Measurements from ENCODE around the gene USP22.

The USP22 gene

GRCh38 chr17:21001111-21001812 is 41.5 kb downstream of the USP22 start:
- DNase-seq (ENCODE audit: low read depth in 2 of 2): no peak

- no peak for DNase-seq (ENCODE audit: low read depth in 2 of 2)
Measured at GRCh38 chr17:20999841-21000532, 42.8 kb downstream of the USP22 start.

GRCh38 chr17:20999044-20999573 is 43.7 kb downstream of the USP22 start:
- DNase-seq (ENCODE audit: low read depth in 2 of 2): no peak

- no peak for DNase-seq (ENCODE audit: low read depth in 2 of 2)
Measured at GRCh38 chr17:20998571-20999043, 44.2 kb downstream of the USP22 start.

- DNase-seq (ENCODE audit: low read depth in 2 of 2): no peak
Measured at GRCh38 chr17:20997711-20998570, 44.9 kb downstream of the USP22 start.

GRCh38 chr17:20996724-20997615 is 45.8 kb downstream of the USP22 start:
- DNase-seq (ENCODE audit: low read depth in 2 of 2): no peak

- DNase-seq (ENCODE audit: low read depth in 2 of 2): no peak
Measured at GRCh38 chr17:20995873-20996723, 46.7 kb downstream of the USP22 start.

- DNase-seq (ENCODE audit: low read depth in 2 of 2): no peak
Measured at GRCh38 chr17:20995164-20995872, 47.5 kb downstream of the USP22 start.

GRCh38 chr17:20994779-20995149 is 48.0 kb downstream of the USP22 start:
- DNase-seq (ENCODE audit: low read depth in 2 of 2): no peak

- DNase-seq (ENCODE audit: low read depth in 2 of 2): no peak
Measured at GRCh38 chr17:20993863-20994778, 48.7 kb downstream of the USP22 start.

- peak; percentile 40 to 54 for DNase-seq (ENCODE audit: low read depth in 2 of 2)
Measured at GRCh38 chr17:20992987-20993862, 49.6 kb downstream of the USP22 start.

- DNase-seq (ENCODE audit: low read depth in 2 of 2): no peak
Measured at GRCh38 chr17:20992416-20992815, 50.4 kb downstream of the USP22 start.

- no peak for DNase-seq (ENCODE audit: low read depth in 2 of 2)
Measured at GRCh38 chr17:20991276-20992037, 51.4 kb downstream of the USP22 start.

- no peak for DNase-seq (ENCODE audit: low read depth in 2 of 2)
Measured at GRCh38 chr17:20989991-20990855, 52.6 kb downstream of the USP22 start.

GRCh38 chr17:20989481-20989880 is 53.3 kb downstream of the USP22 start:
- no peak for DNase-seq (ENCODE audit: low read depth in 2 of 2)

GRCh38 chr17:20988896-20989295 is 53.9 kb downstream of the USP22 start:
- DNase-seq (ENCODE audit: low read depth in 2 of 2): no peak

All from stimulated activated CD4-positive, alpha-beta T cell treated with anti-CD3 and anti-CD28 coated beads, Interleukin-4, amount 100 ng/mL, for 48 hours (primary cell).